Measurements from ENCODE around the gene CPEB4. TPM values are rescaled to one million over a fixed set of nuclear protein-coding genes. Genes with fewer than 3 reads are reported as not detected.

The CPEB4 gene
- total and polyA plus RNA-seq, 10 of the 15 experiments (the other 5 are each of a cell fraction or from before 2014, with no cell fraction given), result 6.9 to 33.1 (median 20.4) TPM

- TF ChIP-seq ZNF687 (IDR thresholded peaks at IDR 0.05) (0 out of 2 replicates have a peak, but pooled peaks have one; percentile 55), RAD21 (IDR thresholded peaks at IDR 0.05; ENCODE audit: insufficient read depth, low read depth, low read length) (peak; percentile 47), BRCA1 (IDR thresholded peaks at IDR 0.05; ENCODE audit: low read depth, low read length) (0 out of 2 replicates have a peak, but pooled peaks have one; percentile 3), RELB (IDR thresholded peaks at IDR 0.05; ENCODE audit: low read depth) (peak; percentile 92; the same call in 1 of the 2 replicates), KDM1A (IDR thresholded peaks at IDR 0.05; ENCODE audit: borderline replicate concordance) (no peak), FOXM1 (IDR thresholded peaks at IDR 0.05; ENCODE audit: low read depth, low read length) (peak; percentile 37; the same call in 1 of the 2 replicates), CREM (IDR thresholded peaks at IDR 0.05; ENCODE audit: low read depth) (peak; percentile 36; the same call in 1 of the 2 replicates), E4F1 (IDR thresholded peaks at IDR 0.05; ENCODE audit: borderline replicate concordance, partially characterized antibody) (peak; percentile 75), BHLHE40 (IDR thresholded peaks at IDR 0.05; ENCODE audit: borderline replicate concordance in 1 of 2, low read depth in 2 of 2, low read length in 1 of 2) (peak; percentile 97 to 98), DPF2 (IDR thresholded peaks at IDR 0.05) (no peak), POLR2AphosphoS2 (IDR thresholded peaks at IDR 0.05; ENCODE audit: low read depth, low read length) (peak; percentile 71; the same call in 1 of the 2 replicates), TAF1 (IDR thresholded peaks at IDR 0.05; ENCODE audit: borderline replicate concordance, low read depth, low read length) (peak; percentile 90), ZNF592 (IDR thresholded peaks at IDR 0.05) (no peak), KLF5 (IDR thresholded peaks at IDR 0.05; ENCODE audit: partially characterized antibody) (peak; percentile 99), SREBF1 (IDR thresholded peaks at IDR 0.05; ENCODE audit: low read length) (peak; percentile 96)
These were observed 29.9 kb downstream of the CPEB4 start (continued) for GRCh38 chr5:173917788-173918786.
